Calu3 (cell line): ENCODE measurements around the gene DNMT3L. TPM values are rescaled to one million over a fixed set of nuclear protein-coding genes. Genes with fewer than 3 reads are reported as not detected.
"Not testable (repeated sequence)": the region's sequence is repeated elsewhere in the genome, so short reads cannot be mapped to it uniquely, and the experiment has no call there.

Source experiments
- BruUV-seq: library from RNA; stranded (reverse); fragments of 400-500 nt; replicated peaks from 2 replicates; lab custom pipeline; 2021; lab: Mats Ljungman, UMichigan
- CTCF ChIA-PET: fragments of 300-600 bp; sonication (Branson Sonifier 250); formaldehyde crosslinking; loops from one replicate; lab custom pipeline; 2022; ENCODE audit warnings: antibody characterized with exemption; lab: Charles Lee
- DNase-seq: peaks from one replicate; pipeline ENCODE4 v3.0.0; 2022
- H3K27ac Mint-ChIP-seq: one replicate; pipeline ENCODE4 v1.8.0; 2022; ENCODE audit warnings: mixed read lengths; ENCODE audit not compliant: unreplicated experiment
- H3K27me3 Mint-ChIP-seq: one replicate; pipeline ENCODE4 v1.8.0; 2022; ENCODE audit warnings: mixed read lengths; ENCODE audit not compliant: unreplicated experiment
- H3K36me3 Mint-ChIP-seq: one replicate; pipeline ENCODE4 v1.8.0; 2022; ENCODE audit warnings: mild to moderate bottlenecking, moderate library complexity, mixed read lengths; ENCODE audit not compliant: insufficient read depth, unreplicated experiment
- H3K4me1 Mint-ChIP-seq: one replicate; pipeline ENCODE4 v1.8.0; 2022; ENCODE audit warnings: mild to moderate bottlenecking, low read depth, mixed read lengths; ENCODE audit not compliant: unreplicated experiment
- H3K4me3 Mint-ChIP-seq: one replicate; pipeline ENCODE4 v1.8.0; 2022; ENCODE audit warnings: mild to moderate bottlenecking, low read depth, moderate library complexity, mixed read lengths; ENCODE audit not compliant: unreplicated experiment
- H3K9me3 Mint-ChIP-seq: one replicate; pipeline ENCODE4 v1.8.0; 2022; ENCODE audit warnings: low read depth, mixed read lengths; ENCODE audit not compliant: unreplicated experiment
- intact Hi-C: fragments of 100-400 bp; cut with micrococcal nuclease; formaldehyde crosslinking; loops from one replicate; pipeline ENCODE4 v1.10.0; 2022; ENCODE audit not compliant: unreplicated experiment
- total RNA-seq: library from RNA; stranded (reverse); gene quantifications from 2 replicates; pipeline ENCODE4 v1.2.3, GENCODE V29; 2022
- TF ChIP-seq, protein P1 (sequence below): fragments of 200-600 bp; IDR thresholded peaks from one replicate; pipeline ENCODE4 v1.8.0; 2022; ENCODE audit warnings: antibody characterized with exemption; ENCODE audit not compliant: unreplicated experiment

The DNMT3L gene
- total RNA-seq, 1 experiment from 2014 or later, result not detected

DNA sequence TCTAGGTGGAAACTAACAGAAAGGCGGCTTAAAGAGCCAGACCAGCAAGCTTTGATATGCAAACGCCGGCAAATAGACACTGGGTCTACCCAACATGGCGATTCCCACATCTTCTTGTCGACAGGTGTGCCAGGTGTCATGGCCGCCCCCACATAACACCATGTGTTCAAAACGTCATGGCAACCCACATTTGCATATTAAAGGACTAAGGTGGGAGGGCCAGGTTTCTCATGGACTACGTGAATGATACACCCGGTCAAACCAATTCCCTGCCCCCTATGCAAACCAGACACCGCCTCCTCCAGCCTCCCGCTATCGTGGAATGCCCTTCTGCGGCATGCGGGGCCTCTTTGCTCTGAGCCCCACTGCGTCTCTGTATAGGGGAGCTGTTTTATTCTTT, 62.2 kb downstream of the DNMT3L start:
- no peaks in the 10 kb centered on the region for H3K4me1 Mint-ChIP-seq
- H3K4me3 Mint-ChIP-seq, result no peak overlapping the region
- no peak for DNase-seq
- no peak overlapping the region for H3K27ac Mint-ChIP-seq
- H3K27me3 Mint-ChIP-seq, result peaks cover 13% of the 10 kb centered on the region
- no peaks in the 10 kb centered on the region for H3K36me3 Mint-ChIP-seq
- TF ChIP-seq, protein P1, sequence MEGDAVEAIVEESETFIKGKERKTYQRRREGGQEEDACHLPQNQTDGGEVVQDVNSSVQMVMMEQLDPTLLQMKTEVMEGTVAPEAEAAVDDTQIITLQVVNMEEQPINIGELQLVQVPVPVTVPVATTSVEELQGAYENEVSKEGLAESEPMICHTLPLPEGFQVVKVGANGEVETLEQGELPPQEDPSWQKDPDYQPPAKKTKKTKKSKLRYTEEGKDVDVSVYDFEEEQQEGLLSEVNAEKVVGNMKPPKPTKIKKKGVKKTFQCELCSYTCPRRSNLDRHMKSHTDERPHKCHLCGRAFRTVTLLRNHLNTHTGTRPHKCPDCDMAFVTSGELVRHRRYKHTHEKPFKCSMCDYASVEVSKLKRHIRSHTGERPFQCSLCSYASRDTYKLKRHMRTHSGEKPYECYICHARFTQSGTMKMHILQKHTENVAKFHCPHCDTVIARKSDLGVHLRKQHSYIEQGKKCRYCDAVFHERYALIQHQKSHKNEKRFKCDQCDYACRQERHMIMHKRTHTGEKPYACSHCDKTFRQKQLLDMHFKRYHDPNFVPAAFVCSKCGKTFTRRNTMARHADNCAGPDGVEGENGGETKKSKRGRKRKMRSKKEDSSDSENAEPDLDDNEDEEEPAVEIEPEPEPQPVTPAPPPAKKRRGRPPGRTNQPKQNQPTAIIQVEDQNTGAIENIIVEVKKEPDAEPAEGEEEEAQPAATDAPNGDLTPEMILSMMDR, result no peak
- BruUV-seq, result no TSS peak
- intact Hi-C loops, result no loop called here
- no peaks in the 10 kb centered on the region for H3K9me3 Mint-ChIP-seq
- CTCF ChIA-PET, result no interaction called here

DNA sequence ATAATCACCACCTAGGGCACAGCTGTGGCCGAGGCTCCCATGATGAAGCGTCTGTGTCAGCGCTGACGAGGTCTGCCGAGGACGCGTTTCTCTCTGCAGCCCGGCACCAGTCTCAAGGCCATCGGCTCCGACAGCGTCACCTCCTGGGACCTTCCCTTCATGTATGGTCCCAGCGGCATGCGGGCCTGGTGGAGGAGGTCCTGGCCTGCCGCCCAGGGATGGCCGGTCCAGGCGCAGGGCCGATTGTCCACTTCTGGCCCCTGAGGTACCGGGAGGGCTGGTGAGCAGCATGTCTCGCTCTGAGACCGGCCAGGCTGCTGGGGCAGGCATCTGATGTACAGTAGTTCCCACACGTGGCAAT, 64.6 kb downstream of the DNMT3L start:
- BruUV-seq, H3K4me3 Mint-ChIP-seq, H3K4me1 Mint-ChIP-seq, CTCF ChIA-PET, DNase-seq, H3K9me3 Mint-ChIP-seq, H3K27ac Mint-ChIP-seq, intact Hi-C loops, H3K36me3 Mint-ChIP-seq: not testable (repeated sequence)
- H3K27me3 Mint-ChIP-seq, result peaks cover 13% of the 10 kb centered on the region

Other genes with a start within 250 kb of the DNMT3L start
- gene TRAPPC10, start 249.6 kb downstream of the DNMT3L start, total RNA-seq, result 28.8 and 37.1 TPM in 2 replicates
- 16.3 and 18.1 TPM in 2 replicates for gene PWP2, start 154.5 kb downstream of the DNMT3L start, total RNA-seq
- gene GATD3, start 128.2 kb downstream of the DNMT3L start, total RNA-seq, result 23.9 and 24.6 TPM in 2 replicates
- gene ICOSLG, start 21.0 kb downstream of the DNMT3L start, total RNA-seq, result 3.4 and 5.6 TPM in 2 replicates
- gene AIRE, start 24.0 kb upstream of the DNMT3L start, total RNA-seq, result not detected in 2 replicates
- 78.9 and 92.8 TPM in 2 replicates for gene PFKL, start 38.2 kb upstream of the DNMT3L start, total RNA-seq
- gene CFAP410, start 77.5 kb upstream of the DNMT3L start, total RNA-seq, result 7.5 and 8.6 TPM in 2 replicates
- not detected in 2 replicates for gene TRPM2, start 91.7 kb upstream of the DNMT3L start, total RNA-seq
- 0.40 and 0.61 TPM in 2 replicates for gene LRRC3, start 193.6 kb upstream of the DNMT3L start, total RNA-seq